OCI-LY7 (cell line): ENCODE measurements around the gene RBCK1. TPM values are rescaled to one million over a fixed set of nuclear protein-coding genes. Genes with fewer than 3 reads are reported as not detected.

Source experiments
- BruUV-seq: library from RNA; stranded (reverse); fragments of 400-500 nt; replicated peaks from 2 replicates; lab custom pipeline; 2021; lab: Mats Ljungman, UMichigan
- CTCF ChIA-PET: fragments of 300-600 bp; sonication (Branson Sonifier 250); formaldehyde crosslinking; loops from one replicate; lab custom pipeline; 2022; ENCODE audit warnings: antibody characterized with exemption; ENCODE audit not compliant: unreplicated experiment; lab: Charles Lee
- POLR2A ChIA-PET: fragments of 300-600 bp; sonication (Branson Sonifier 250); formaldehyde crosslinking; loops from one replicate; lab custom pipeline; 2022; ENCODE audit warnings: antibody characterized with exemption; lab: Charles Lee
- DNase-seq: peaks from one replicate; pipeline ENCODE4 v3.0.0-alpha.2; 2015; ENCODE audit warnings: low spot score
- H2AFZ ChIP-seq: fragments of 200-600 bp; sonication (generic), shearing (Covaris generic); 2 replicates; pipeline ENCODE4 v1.6.1; 2014; ENCODE audit warnings: mild to moderate bottlenecking, antibody characterized with exemption, low read length, moderate library complexity
- H3K27ac ChIP-seq: fragments of 200-600 bp; sonication (generic); 2 replicates; pipeline ENCODE4 v1.5.1; 2014; ENCODE audit warnings: mixed run types, low read depth, mild to moderate bottlenecking, moderate library complexity, low read length, inconsistent platforms; ENCODE audit not compliant: poor library complexity, severe bottlenecking
- H3K36me3 ChIP-seq: fragments of 200-600 bp; sonication (generic); 2 replicates; pipeline ENCODE4 v1.6.1; 2014; ENCODE audit warnings: mild to moderate bottlenecking, antibody characterized with exemption, low read length, moderate library complexity, mixed read lengths; ENCODE audit not compliant: insufficient read depth
- H3K4me1 ChIP-seq: fragments of 200-600 bp; sonication (generic); 2 replicates; pipeline ENCODE4 v1.5.1; 2014; ENCODE audit warnings: mild to moderate bottlenecking, low read length; ENCODE audit not compliant: insufficient read depth, poor library complexity, severe bottlenecking
- H3K4me2 ChIP-seq: fragments of 200-600 bp; sonication (generic); 2 replicates; pipeline ENCODE4 v1.6.1; 2014; ENCODE audit warnings: mild to moderate bottlenecking, low read length
- H3K4me3 ChIP-seq: fragments of 200-600 bp; sonication (generic); 2 replicates; pipeline ENCODE4 v1.5.1; 2014; ENCODE audit warnings: mild to moderate bottlenecking, low read depth, low read length; ENCODE audit not compliant: poor library complexity, severe bottlenecking
- H3K79me2 ChIP-seq: fragments of 200-600 bp; sonication (generic); 2 replicates; pipeline ENCODE4 v1.6.1; 2016; ENCODE audit warnings: low read depth, mild to moderate bottlenecking, low read length, moderate library complexity, mixed read lengths; ENCODE audit not compliant: insufficient read depth
- H3K9me2 ChIP-seq: fragments of 200-600 bp; sonication (generic); 2 replicates; pipeline ENCODE4 v1.6.1; 2016; ENCODE audit warnings: mild to moderate bottlenecking, low read length, mixed read lengths; ENCODE audit not compliant: insufficient read depth
- H3K9me3 ChIP-seq: fragments of 200-600 bp; sonication (generic); 2 replicates; pipeline ENCODE4 v1.6.1; 2014; ENCODE audit warnings: mild to moderate bottlenecking, mixed run types, low read length, mixed read lengths
- H4K20me1 ChIP-seq: fragments of 200-600 bp; sonication (generic); 2 replicates; pipeline ENCODE4 v1.6.1; 2014; ENCODE audit warnings: mild to moderate bottlenecking, antibody characterized with exemption, low read length, moderate library complexity, mixed read lengths; ENCODE audit not compliant: insufficient read depth
- CTCF ChIP-seq: fragments of 200-600 bp; sonication (generic); conservative IDR thresholded peaks from 2 replicates; pipeline ENCODE4 v1.5.1; 2014; ENCODE audit warnings: mild to moderate bottlenecking, antibody characterized with exemption, low read length, moderate library complexity, mixed read lengths
- EZH2phosphoT487 ChIP-seq: fragments of 200-600 bp; sonication (generic); IDR thresholded peaks from 2 replicates; pipeline ENCODE4 v1.6.1; 2018; ENCODE audit warnings: low read depth, borderline replicate concordance, mild to moderate bottlenecking, mixed run types, antibody characterized with exemption, low read length, moderate library complexity, mixed read lengths
- intact Hi-C: fragments of 100-400 bp; cut with micrococcal nuclease; formaldehyde crosslinking; loops from one replicate; pipeline ENCODE4 v1.10.0; 2022; ENCODE audit not compliant: unreplicated experiment
- total RNA-seq, 2 experiments: library from RNA; depleted of rRNA in 1 of 2; stranded (reverse); fragments of >200 nt in 1 of 2; shearing (Covaris generic) in 1 of 2; gene quantifications; 2 replicates each; pipeline ENCODE4 v1.2.3, GENCODE V29; 2014 to 2022

The RBCK1 gene
- total RNA-seq, 2 experiments from 2014 or later = 82.9 to 140 TPM

- peaks cover 84% of the 10 kb centered on the region for H3K36me3 ChIP-seq
- peaks cover 24% of the 10 kb centered on the region for H3K4me1 ChIP-seq
- ChIA-PET POLR2A (no interaction called here), CTCF (interaction anchor here (0.6 kb wide), 1 partner anchor 984 kb away, joined by 3 read pairs; no protein-coding TSS in a partner anchor)
- H3K4me2 ChIP-seq = peak overlapping the region; percentile 43
- H3K4me3 ChIP-seq = no peak overlapping the region
- H3K27ac ChIP-seq = no peak overlapping the region
- intact Hi-C loops = no loop called here
- no peaks in the 10 kb centered on the region for H3K79me2 ChIP-seq
- H3K9me3 ChIP-seq = no peaks in the 10 kb centered on the region
- BruUV-seq = no TSS peak
- TF ChIP-seq CTCF = no peak
- no peak for TF ChIP-seq EZH2phosphoT487
- DNase-seq = peak; percentile 28
- H3K9me2 ChIP-seq = no peaks in the 10 kb centered on the region
- no peaks in the 10 kb centered on the region for H4K20me1 ChIP-seq
- 0 out of 2 replicates have a peak overlapping the region, but pooled peaks have one; percentile 1 for H2AFZ ChIP-seq
Observed at GRCh38 chr20:438571-439469, 30.7 kb downstream of the RBCK1 start.

- peaks cover 91% of the 10 kb centered on the region for H3K36me3 ChIP-seq
- H3K4me1 ChIP-seq = peaks cover 24% of the 10 kb centered on the region
- intact Hi-C loops = no loop called here
- no peak overlapping the region for H2AFZ ChIP-seq
- H3K4me3 ChIP-seq = no peak overlapping the region
- no peak overlapping the region for H3K27ac ChIP-seq
- no peak for TF ChIP-seq CTCF
- no peak for TF ChIP-seq EZH2phosphoT487
- no TSS peak for BruUV-seq
- no peaks in the 10 kb centered on the region for H3K9me3 ChIP-seq
- H3K9me2 ChIP-seq = no peaks in the 10 kb centered on the region
- H4K20me1 ChIP-seq = no peaks in the 10 kb centered on the region
- ChIA-PET CTCF (no interaction called here), POLR2A (no interaction called here)
- no peaks in the 10 kb centered on the region for H3K79me2 ChIP-seq
- no peak for DNase-seq
- no peak overlapping the region for H3K4me2 ChIP-seq
Observed at GRCh38 chr20:440148-440547, 32.0 kb downstream of the RBCK1 start.

- Histone ChIP-seq H3K9me2 (no peaks in the 10 kb centered on the region), H2AFZ (no peak overlapping the region), H3K4me2 (no peak overlapping the region), H3K4me1 (peaks cover 24% of the 10 kb centered on the region), H4K20me1 (no peaks in the 10 kb centered on the region), H3K9me3 (no peaks in the 10 kb centered on the region), H3K4me3 (no peak overlapping the region), H3K79me2 (no peaks in the 10 kb centered on the region), H3K36me3 (peaks cover 91% of the 10 kb centered on the region), H3K27ac (no peak overlapping the region)
- BruUV-seq = no TSS peak
- intact Hi-C loops = no loop called here
- ChIA-PET CTCF (no interaction called here), POLR2A (no interaction called here)
- no peak for TF ChIP-seq EZH2phosphoT487
- no peak for TF ChIP-seq CTCF
- no peak for DNase-seq
Observed at GRCh38 chr20:440636-441035, 32.5 kb downstream of the RBCK1 start.
